CD4-positive, alpha-beta T cell treated with Interleukin-1 beta for 1 hour (primary cell): ENCODE results near the gene RDX.
"Not testable (repeated sequence)": the region's sequence is repeated elsewhere in the genome, so short reads cannot be mapped to it uniquely, and the experiment has no call there.

Experiments
- DNase-seq, 2 donors: peaks; one replicate each; pipeline ENCODE4 v3.0.0-alpha.2; 2020 to 2022

The RDX gene

DNA sequence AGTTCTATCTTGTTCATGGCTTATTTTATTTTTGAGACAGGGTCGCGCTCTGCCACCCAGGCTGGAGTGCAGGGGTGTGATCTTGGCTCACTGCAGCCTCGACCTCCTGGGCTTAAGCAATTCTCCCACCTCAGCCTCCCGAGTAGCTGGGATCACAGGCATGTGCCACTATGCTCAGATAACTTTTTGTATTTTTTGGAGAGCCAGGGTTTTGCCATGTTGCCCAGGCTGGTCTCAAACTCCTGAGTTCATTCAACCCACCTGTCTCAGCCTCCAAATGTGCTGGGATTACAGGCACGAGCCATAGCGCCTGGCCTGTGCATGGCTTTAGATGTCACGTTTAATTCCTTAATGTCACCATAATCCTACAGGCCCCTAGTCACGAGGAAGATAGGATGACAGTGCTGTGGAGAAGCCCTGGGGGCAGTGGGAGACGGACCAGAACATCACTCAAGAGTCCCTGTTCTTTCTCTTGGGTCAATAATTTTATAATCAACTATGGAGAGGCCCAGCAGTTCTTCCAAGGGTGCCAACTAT, 99.5 kb downstream of the RDX start:
- DNase-seq, result no peak

DNA sequence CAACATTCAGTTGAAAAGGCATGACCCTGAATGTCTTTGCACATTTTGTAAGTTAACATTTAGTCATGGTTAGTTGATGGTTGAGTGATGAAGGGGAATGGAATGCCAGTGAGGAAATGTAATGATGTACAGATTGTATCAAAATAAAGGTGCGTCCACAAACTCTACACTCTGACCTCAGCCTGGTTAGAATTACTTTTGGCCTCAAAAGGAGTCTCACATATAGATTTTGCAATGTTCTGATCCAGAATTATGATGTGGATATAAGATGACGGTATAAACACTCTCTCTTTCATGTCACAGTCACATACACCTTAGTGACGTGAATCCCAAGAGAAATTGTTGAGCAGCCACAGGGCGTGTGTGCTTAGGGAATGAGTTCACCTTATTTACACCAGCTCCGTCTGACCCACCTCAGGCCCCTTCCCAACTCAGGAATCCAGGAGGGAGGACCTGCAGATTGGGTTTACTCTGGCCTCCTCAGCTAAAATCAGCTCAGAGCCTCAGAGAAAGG, 100.1 kb downstream of the RDX start:
- no peak for DNase-seq

DNA sequence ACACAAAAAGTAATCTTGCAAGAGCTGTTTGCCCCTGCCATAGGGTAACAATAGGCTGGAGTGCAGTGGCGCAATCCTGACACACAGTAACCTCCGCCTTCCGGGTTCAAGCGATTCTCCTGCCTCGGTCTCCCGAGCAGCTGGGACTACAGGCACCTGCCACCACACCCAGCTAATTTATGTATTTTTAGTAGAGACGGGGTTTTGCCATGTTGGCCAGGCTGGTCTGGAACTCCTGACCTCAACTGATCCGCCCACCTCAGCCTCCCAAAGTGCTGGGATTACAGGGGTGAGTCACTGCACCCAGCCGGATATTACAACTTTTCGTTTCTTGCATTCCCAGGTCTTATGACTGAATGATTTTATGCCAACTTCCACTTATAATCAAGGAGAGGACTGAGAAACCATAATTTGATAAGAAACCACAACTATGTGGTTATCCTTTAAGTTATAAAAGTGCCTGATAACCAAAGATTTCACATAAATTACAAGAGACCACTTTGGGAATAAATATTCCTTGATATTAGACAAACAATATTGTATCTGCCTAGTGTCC, 102.1 kb downstream of the RDX start:
- not testable (repeated sequence) for DNase-seq

DNA sequence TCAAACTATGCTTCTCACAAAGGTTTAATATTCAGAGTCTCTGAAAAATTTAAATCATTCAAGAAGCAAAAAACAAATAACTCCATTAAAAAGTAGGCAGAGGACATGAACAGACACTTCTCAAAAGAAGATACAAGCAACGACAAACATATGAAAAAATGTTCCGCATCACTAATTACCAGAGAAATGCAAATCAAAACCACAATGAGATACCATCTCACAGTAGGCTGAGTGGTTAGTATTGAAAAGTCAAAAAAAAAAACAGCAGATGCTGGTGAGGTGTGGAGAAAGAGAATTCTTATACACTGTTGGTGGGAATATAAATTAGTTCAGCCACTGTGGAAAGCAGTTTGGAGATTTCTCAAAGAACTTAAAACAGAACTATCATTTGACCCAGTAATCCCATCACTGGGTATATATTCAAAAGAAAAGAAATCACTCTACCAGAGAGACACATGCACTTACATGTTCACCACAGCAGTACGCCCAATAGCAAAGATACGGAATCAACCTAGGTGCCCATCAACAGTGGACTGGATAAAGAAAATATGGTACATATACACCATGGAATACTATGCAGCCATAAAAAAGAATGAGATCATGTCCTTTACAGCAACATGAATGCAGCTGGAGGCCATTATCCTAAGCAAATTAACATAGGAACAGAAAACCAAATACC, 103.7 kb downstream of the RDX start:
- peak in 1 of 2 donors; percentile 20 for DNase-seq

DNA sequence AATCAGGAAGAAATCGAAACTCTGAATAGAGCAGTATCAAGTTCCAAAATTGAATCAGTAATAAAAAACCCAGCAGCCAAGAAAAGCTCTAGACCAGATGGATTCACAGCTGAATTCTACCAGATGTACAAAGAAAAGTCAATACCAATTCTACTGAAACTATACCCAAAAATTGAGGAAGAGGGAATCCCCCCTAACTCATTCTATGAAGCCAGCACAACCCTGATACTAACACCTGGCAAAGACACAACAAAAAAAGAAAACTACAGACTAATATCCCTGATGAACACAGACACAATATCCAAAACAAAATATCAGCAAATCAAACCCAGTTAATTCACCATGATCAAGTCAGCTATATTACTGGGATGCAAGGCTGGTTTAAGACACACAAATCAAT, 105.5 kb downstream of the RDX start:
- DNase-seq, result no peak

DNA sequence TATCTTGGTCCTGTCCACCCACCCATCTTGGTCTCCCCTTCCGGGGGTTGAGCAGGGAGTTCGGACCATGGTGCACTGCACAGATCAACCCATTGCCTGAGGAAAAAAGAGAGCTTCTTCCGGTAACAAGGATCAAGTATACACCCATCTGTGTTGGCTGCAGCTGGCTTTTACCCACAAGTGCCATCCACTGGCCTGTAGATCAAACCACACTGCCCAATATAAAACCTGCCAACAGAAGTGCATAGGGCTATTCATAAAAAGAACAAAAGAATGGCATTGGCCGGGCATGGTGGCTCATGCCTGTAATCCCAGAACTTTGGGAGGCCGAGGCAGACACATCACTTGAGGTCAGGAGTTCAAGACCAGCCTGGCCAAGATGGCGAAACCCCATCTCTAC, 108.7 kb downstream of the RDX start:
- no peak for DNase-seq

DNA sequence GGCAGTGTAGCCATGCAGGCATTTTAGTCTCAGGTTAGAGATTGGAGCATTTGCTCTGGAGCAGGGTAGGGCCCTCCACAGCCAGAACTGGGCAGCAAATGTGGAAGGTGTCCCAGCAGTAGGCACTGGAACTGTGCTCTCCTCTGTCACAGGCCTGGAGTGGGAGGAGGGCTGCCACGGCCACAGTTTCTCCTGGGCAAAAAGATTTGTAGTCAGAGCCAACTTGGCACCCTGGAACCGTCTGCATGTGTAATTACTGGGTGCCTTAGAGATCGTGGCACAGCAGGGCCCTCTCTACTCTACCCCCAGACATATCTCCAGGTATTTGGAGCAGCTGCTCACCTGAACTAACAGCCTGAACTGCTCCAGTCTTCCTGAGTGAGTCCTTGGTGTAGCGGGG, 109.5 kb downstream of the RDX start:
- no peak for DNase-seq

DNA sequence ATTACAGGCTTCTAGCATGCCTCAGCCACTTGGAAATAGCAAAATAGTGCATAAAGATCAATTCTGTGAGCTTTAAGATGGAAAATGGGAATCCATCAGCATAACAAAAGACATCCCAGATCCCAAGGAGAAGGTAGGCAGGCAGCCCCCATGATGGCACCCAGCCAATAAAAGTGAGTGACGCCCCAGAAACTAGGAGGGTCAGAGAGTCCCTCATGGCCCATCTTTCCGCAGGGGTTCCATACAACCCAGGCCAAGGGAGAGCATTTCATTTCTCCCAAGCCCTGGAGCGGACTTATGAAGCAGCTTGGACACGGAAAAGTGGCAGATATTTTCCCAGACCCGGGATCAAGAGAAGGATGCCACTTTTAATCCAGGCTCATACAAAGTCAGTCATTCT, 110.0 kb downstream of the RDX start:
- DNase-seq, result no peak

DNA sequence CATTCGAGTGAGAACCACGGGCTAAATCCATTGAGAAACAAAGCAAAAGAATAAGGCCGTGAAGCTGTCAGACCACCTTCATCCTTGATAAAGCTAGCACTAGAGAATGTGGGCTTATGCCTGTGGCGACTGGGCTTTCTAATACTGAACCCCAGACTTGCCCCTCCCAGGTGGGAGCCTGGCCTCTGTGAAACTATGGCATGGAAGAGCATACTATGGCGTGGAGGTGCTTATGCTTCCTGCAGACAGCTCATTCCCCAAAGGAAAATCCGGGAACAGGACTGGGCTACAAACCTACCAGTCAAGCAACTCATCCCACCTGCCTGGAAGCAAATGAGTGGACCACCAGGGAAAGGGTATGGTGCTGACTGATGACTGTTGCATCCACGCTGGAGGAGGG, 110.8 kb downstream of the RDX start:
- DNase-seq, result no peak

DNA sequence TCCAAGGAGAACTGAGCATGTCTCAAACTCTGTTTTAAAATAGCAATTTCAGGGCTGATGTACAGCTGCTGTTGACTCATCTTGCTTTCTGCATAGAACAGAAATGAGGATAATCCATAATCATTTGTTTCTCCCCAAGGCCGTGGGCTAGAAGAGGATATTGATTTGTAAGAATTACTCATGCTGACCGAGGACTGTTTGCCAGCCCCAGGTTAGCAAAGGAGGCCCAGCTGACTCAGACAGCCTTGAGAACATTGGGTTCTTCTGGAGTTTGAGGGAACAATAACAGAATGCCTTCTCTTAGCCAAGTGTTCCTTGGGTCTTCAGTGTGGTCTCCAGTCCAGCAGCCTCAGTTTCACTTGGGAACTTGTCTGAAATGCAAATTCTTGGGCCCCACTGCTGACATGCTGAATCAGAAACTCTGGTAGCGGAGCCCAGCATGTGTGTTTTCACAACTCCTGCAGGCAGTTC, 111.3 kb downstream of the RDX start:
- DNase-seq, result no peak

DNA sequence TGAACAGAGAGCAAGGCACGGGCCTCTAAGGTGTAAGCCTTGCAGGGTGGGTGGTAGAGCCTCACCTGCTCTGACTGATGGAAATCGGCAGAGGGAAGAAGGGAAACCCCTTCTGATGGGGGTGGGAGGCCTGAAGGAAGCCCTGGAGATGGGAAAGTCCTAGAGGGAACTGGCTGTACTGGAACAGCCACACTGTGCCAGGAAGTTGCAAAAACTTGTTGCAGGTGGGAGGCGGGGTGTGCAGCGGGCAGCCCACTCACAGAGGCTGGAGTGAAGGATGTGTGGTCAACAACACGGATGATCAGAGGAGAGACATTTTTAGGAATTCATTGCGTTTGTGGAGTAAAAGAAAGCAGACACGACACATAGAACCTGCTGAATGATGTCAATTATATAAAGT, 112.0 kb downstream of the RDX start:
- no peak for DNase-seq

DNA sequence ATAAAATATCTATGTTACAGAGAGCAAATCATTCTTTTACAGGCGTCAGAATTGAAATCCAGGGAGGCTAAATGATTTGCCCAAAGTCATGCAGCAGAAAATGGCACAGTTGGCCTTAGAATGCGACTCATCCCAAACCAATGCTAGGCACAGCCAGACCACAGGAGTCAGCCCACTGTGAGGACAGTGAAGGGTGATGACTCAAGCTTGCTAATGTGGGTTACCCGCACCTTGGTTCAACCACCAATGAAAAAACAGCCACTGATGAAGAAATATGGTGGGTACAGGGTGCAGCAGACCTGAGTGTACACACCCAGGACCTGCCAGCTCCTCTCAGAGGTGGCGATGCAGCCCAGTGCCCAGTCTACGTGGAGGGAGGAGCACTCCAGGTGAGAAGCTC, 113.5 kb downstream of the RDX start:
- no peak for DNase-seq

DNA sequence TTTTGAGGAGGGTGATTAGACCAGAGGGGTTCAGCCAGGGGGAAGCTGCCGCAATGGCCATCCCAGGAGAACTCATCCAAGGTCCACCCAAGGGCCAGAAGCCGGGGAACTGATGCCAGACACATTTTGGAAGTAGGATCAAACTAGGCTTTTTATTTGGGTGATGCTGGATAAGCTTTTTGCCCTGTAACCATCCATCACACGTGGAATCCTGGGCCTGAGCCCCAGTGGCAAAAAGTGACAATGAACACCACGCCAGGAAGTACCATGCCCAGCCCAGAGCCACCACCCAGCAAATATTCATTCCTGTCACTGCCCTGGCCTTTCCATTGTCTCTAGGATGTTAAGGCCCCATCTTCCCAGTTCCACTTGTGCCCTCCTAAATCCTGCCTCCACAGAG, 117.3 kb downstream of the RDX start:
- DNase-seq, result no peak

DNA sequence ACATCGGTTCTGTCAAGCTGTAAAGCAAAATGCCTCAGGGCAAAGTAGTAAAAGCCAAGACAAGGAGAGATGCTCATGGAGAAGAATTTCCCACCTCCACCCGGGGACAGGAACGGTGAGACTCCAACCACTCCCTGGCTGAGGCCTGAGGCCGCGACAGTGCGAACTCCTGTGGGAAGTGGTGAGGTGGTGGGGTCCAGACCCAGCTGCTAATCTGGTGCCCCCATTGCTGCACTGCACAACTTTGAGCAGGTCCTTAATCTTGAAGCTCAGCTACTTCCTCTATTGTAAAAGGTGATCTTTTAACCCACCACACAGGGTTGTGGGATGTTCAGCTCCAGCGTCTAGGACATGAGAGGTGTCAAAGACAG, 119.3 kb downstream of the RDX start:
- DNase-seq, result no peak

DNA sequence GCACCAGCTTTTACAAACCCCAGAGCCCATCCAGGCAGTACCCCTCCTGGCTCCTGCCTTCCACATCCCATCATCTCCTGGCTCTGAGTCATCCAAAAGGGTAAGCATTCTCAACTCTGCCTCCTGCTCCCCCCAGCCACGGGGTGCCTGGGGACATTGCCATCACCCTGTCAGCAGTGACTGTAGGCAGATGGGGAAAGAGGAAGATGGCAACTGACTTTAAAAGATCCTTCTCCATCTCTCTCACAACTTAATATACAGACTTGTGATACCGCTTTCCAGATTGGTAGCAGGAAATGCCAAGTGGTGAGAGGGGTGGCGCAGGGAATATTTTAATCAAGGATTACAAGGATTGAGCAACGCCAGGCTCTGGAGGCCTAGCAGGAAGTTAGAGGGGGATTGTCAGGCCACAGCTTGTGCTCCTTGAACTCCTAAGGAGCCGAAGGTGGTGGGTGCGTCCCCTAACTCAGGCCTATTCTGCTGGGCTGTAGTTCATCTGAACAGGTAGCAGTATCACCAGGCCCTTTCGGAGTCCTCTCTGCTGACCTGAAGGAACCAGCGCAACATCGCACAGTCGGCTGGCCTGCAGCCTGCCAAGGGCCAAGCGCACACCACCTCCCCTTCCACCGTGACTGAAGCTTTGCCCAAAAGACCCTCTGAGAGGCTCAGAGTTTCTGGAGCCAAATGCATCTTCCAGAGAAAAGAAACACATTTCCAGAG, 119.9 kb downstream of the RDX start:
- DNase-seq, result no peak

DNA sequence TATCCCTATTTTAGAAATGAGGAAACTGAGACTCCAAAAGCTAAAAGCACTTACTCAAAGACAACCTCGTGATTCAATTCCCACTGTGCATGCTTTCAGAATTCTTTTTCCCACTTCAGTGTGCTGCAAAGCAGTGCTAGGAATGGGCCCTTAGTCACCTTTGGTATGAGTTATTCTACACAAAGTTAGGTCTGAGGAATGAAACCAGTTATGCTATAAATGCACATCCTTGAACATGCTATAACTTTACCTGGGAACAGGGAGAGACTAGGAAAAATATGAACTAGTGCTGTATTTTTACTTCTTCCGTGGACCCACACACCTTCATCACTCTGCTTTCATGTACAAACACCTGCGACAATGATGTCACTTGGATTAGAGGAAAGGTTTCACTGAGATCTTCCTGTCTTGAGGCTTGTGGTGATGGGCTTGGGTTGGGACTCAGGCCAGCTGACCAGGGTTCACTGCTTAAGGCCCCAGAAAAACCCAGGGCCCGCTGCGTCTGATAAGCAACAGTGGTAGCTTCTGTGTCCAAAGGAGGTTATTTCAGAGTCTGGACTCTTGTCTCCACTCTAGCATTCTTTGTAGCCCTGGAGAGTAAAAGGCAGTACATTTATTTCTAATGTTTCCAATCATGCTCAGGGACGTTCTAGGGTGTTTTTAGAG, 121.6 kb downstream of the RDX start:
- no peak for DNase-seq

DNA sequence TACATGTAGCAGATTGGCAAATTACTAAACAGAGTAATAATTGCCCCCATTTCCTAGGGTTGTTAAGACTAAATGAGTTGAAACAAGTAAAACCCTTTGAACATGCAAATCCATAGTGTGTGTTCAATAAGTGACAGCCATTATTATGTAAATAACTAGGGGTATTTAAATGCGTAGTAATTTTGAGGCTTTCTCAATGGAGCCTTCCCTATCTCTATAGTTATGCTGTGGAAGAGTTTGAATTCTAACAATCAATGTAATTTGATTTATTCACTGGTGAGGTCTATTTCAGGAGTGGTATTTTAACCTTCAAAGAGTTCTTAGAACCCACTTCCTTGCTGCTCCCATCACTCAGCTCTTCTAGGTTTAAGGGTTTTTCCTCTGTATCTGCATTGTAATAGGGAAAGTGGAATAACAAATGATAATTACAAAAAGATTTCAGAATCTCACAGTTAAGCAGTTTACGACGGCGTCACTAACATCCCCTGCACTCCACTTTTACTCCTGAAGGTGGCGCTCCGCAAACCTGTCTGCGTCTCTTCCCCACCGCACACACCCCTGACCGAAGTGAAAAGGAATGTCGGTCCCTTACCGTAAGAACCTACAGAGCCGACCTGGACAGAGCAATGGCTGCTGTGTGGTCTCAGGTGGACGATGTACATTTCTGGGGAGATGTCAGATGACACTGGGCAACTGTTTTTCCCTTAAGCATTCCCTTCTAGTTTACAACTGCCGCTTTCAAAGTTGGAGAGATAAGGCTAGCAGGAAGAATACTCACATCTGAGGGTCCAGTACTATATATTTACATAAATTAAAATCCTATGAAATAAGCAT, 122.4 kb downstream of the RDX start:
- DNase-seq, result peak; percentile 42 to 52

DNA sequence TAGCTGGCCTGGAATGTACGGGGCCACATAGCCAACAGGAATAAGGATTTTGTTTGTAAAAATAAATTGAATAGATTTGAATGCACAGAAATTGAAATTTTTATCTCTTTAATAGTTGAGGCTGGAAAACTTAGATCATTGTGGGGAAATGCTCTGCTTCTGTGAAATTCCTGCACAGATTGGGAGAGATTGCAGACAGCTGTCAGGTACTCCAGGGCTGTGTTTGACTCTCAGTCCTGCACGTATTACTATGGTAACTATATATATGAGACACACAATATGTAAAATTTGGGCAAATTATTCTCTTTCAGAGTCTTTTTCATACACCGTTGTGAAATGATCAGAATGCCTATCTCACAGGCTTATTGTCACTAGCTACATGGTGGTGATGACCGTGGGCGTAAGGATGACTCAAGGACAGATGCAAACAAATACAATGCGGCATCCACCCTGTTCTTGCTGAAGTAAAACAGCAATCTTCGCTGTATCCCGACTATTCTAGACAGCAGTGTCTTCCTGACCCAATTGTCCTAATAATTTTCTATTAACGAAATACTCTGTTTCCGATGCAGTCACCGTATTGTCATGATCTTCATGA, 123.8 kb downstream of the RDX start:
- DNase-seq, result no peak

DNA sequence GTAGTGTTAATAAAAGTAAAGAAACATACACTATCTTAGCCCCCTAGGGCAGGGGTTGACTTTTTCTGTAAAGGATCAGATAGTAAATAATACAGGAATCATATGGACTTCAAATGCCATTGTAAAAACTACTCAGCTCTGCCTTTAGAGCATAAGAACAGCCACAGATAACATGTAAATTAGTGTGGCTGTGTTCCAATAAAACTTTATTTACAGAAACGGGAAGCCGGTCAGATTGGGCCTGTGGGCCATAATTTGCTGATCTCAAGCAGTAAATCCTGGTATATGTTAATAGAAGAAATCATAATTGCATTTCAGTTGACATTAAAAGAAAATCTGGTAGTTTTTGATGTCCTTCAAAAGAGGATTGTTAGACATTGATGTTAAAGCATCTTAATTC, 126.7 kb downstream of the RDX start:
- no peak for DNase-seq

DNA sequence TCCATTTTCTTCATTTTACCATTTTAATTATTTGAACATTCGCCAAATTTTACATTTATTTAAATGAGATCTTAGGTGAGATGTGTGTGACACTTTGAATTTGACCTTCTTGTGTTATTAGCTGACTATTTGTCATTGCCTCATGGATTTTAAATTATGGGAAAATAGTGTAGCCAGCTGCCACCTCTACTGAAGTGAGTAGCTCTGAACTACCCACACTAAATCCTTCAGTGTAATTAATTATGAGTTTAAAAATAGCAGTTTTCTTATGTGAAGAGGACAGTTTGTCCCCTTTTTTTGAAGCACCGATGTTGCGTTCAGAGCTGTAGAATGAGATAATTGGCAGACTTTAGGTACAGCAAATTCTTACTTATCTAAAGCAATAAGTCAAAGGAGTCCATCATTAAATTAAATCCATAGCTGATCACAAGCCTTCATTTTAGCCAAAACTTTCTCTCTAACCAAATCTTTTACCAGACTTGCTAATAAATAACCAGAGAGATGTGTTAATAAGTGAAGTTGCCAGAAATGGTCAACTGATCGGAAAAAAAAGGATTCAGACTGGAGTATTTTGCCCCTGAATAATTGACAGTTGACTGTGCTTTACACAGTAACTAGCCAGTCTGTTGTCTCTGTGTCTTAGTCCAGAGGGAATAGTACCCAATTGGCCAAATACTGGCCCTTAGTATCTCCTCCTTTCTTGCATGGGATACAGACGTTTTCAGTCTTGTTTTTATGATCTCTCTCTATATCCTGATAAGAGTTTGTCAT, 128.2 kb downstream of the RDX start:
- DNase-seq, result no peak
